Retinal pigment epithelial cell (primary cell): ENCODE data around the gene NPAS3.

Experiments
- DNase-seq: peaks from one replicate; pipeline ENCODE4 v3.0.0-alpha.2; 2010; ENCODE audit warnings: low read depth
- H3K4me3 ChIP-seq: 2 replicates; pipeline ENCODE4 v1.5.1; 2011; ENCODE audit warnings: mild to moderate bottlenecking, low read length, control low read depth, moderate library complexity
- TF ChIP-seq, protein P1 (sequence below): conservative IDR thresholded peaks from 2 replicates; pipeline ENCODE4 v1.5.1; 2011; ENCODE audit warnings: low read depth, low read length, control low read depth, inconsistent platforms

The NPAS3 gene

DNA sequence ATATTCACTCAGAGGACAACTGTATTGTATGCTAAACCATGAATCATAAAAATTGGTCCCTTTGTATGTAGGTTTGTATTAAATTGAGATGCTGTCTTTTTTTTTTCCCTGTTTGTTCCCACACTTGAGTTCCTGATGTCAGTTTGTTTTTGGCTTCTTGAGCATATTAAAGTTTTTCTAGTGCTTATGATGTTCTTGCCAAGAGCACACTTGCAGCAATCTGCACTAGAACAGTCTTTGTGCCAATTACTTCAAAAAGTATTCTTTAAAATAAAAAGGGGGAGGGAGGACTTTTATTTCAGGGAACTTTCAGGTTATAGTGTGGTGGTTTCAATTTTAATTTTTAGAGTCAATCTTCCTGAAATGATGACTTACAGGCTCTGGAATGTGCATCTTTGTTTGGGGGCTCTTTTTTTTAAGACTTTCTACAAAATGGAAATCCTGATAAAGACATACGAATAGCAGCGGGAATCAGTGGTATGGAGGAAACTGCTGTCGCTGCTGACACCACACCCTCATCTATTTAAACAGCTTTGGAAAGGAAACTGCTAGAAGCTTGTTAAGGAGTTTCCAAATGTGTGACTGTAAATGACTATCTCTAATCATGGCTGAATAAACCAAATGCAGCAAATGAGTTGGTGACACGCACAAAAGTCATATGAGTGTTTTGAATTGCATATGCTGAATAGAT, 823.6 kb downstream of the NPAS3 start:
- TF ChIP-seq, protein P1, sequence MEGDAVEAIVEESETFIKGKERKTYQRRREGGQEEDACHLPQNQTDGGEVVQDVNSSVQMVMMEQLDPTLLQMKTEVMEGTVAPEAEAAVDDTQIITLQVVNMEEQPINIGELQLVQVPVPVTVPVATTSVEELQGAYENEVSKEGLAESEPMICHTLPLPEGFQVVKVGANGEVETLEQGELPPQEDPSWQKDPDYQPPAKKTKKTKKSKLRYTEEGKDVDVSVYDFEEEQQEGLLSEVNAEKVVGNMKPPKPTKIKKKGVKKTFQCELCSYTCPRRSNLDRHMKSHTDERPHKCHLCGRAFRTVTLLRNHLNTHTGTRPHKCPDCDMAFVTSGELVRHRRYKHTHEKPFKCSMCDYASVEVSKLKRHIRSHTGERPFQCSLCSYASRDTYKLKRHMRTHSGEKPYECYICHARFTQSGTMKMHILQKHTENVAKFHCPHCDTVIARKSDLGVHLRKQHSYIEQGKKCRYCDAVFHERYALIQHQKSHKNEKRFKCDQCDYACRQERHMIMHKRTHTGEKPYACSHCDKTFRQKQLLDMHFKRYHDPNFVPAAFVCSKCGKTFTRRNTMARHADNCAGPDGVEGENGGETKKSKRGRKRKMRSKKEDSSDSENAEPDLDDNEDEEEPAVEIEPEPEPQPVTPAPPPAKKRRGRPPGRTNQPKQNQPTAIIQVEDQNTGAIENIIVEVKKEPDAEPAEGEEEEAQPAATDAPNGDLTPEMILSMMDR = no peak
- DNase-seq = no peak

DNA sequence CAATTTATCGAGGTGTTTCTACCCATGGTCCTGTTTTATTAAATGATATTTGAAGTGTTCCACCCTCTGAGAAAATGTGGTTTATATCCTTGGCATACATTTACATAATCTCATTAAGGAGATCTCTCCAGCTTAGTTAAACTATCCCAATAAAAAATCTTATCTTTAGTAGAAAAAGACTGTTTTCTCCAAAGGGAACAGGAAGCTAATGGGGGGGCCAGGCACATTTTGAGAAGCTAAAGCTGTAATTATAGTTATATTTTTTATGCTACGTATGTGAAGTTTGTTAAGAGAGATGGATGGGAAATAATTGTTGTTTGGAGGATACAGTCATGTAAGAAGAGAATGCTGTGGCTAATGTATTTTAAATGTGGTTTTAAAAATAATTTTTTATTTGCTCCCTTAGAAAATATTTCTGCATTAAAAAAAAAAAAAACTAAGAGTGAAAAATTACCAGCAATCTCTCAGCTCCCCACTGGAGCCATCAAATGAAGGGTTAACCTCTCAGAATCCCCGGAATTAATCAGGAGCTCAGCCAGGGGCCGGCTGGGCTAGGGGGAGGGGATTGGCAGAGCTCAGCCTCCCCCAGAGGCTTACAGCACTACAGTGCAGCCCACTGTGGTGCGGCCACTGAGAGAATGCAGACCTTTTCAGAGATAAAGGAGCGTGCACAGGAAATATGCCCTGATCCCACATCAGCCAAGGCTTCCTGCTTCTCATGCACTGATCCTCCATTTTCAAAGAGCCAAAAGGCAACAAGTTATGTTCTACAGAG, 826.4 kb downstream of the NPAS3 start:
- DNase-seq = peak; percentile 40
- TF ChIP-seq, protein P1 = no peak
- H3K4me3 ChIP-seq = no peak overlapping the region

More for the DNA sequence above, 823.6 kb downstream of the NPAS3 start:
- no peak overlapping the region for H3K4me3 ChIP-seq

DNA sequence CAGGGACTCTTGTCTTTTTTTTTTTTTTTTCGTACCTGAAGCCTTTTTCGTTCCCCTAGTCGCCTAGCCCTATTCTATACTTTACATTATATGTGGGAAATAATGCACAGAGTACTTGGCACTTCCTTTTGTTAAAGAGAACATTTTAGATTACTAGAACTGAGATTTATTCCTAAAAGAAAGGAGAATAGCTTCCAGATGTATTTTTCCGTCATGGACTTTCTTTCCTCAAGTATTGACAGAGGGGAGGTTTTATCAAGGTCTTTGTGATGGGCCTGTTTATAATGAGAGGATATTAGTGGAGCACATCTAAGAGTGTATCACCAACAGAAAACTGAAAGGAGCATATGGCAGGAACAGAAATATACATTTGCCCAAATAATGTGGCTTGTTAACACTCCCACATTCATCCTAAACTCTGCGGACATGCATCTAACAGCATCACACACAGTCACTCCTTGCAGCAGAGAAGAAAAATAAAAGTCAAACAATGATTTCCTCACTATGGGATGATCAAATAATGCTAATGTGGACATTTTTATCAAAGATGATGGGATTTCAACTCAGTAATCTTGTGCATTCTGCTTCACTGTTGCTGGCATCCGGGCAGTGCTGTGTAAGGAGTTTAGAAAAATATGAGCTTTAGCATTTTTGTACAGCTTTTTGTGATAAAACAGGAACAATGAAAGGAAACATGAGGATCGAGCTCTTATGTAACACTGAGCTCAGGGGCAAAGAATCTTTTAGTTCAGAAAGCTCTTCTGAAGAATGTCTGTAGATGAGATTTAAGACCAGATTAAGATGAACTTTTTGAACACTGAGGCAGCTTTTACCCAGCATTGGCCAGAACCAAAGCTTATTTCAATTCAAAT, 829.1 kb downstream of the NPAS3 start:
- DNase-seq = peak; percentile 35
- H3K4me3 ChIP-seq = no peak overlapping the region
- TF ChIP-seq, protein P1 = no peak

DNA sequence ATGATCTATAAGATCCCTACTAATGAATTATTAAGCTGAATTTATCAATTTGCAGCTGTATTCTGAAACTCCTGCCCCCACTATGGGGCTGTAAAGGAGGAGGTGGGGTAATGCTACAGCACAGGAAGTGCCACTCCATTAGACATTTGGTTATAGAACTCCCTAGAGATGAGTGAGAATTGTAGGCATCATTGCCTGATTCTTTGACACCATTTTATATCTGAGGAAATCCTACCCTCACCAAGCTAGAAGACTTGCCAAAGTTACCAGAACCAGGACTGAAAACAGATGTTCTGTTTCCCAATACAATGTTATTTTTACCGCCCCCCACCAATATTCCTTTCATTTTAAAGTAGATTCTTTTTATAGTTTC, 829.8 kb downstream of the NPAS3 start:
- TF ChIP-seq, protein P1 = no peak
- no peak for DNase-seq

DNA sequence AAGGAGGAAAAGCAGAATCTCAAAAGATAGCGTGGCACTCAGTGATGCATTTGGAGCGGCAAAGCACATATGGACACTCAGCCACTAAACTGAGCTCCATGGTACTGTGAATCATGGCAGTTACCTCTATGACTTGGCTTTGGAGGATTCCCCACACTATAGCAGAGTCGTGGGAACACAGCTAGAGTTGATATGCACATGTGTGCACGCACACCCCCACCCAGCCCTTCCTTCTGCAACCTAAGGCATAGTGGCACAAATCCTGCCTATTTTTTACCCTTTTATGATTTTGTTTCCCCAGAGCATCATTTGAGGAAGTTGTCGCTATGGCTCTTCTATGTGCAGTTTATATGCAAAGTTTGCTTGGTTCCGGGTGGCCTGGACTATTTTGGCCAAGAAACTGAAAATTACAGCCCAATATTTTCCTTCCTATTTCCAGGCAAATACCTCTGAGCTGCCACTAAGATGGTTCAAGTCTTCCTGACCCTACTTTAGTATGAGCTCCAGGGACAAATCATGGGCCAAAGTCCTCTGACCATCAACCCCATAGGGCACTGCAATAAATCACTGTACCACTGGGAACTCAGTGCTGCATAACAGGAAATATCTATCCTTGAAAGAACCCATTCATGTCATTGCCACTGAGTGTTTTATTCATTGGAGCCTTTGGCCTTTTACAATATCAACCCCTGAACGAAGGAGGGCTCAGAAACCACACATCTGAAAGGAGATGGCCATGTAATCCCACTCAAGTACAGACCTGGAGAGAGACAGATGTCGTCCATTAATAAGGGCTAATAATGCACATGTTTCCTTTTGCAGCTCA, 834.7 kb downstream of the NPAS3 start:
- TF ChIP-seq, protein P1 = no peak
- no peak for DNase-seq
- H3K4me3 ChIP-seq = no peak overlapping the region

More for the DNA sequence above, 829.8 kb downstream of the NPAS3 start:
- H3K4me3 ChIP-seq = no peak overlapping the region

DNA sequence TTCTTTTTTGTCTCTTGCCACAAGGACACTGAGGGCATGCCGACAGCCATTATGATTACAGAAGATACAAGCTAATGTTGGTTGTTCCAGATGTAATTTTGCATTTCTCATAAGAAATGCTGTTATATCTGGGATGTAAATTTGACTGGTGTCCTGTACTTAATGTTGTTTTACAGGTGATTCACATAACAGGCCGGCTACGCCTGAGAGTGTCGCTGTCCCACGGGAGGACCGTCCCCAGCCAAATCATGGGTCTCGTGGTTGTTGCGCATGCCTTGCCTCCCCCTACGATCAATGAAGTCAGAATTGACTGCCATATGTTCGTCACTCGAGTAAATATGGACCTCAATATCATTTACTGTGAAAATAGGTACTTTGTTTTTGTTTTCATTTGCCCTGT, 835.5 kb downstream of the NPAS3 start:
- no peak overlapping the region for H3K4me3 ChIP-seq
- TF ChIP-seq, protein P1 = no peak
- DNase-seq = no peak
